ENCODE results near the gene COG8.

DNA sequence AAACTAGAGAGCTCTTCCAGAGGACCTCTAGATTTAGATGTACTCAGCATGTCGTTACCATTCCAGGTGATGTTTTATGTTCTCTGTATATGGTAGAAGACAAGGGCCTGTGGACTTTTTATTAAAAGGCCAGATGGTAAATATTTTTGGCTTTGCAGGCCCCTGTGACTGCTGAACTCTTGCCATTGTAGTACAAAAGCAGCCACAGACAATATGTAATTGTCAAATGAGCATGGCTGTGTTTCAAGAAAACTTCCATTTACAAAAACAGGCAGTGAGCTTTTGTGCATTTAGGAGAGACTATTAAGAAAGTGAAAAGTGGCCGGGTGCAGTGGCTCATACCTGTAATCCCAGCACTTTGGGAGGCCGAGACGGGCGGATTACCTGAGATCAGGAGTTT, 4.8 kb upstream of the COG8 start:
- TF ChIP-seq, protein P1, sequence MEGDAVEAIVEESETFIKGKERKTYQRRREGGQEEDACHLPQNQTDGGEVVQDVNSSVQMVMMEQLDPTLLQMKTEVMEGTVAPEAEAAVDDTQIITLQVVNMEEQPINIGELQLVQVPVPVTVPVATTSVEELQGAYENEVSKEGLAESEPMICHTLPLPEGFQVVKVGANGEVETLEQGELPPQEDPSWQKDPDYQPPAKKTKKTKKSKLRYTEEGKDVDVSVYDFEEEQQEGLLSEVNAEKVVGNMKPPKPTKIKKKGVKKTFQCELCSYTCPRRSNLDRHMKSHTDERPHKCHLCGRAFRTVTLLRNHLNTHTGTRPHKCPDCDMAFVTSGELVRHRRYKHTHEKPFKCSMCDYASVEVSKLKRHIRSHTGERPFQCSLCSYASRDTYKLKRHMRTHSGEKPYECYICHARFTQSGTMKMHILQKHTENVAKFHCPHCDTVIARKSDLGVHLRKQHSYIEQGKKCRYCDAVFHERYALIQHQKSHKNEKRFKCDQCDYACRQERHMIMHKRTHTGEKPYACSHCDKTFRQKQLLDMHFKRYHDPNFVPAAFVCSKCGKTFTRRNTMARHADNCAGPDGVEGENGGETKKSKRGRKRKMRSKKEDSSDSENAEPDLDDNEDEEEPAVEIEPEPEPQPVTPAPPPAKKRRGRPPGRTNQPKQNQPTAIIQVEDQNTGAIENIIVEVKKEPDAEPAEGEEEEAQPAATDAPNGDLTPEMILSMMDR (IDR thresholded peaks at IDR 0.05) = no peak
- no peak for TF ChIP-seq POLR2A (IDR thresholded peaks at IDR 0.05)
